GM21737 (cell line): ENCODE results near the gene BBX.

ENCODE experiments used
- ATAC-seq: cut with Tn5 transposase; IDR thresholded peaks from one replicate; pipeline ENCODE4 v1.9.1; 2021; ENCODE audit warnings: mild to moderate bottlenecking, moderate library complexity; ENCODE audit not compliant: unreplicated experiment

Gene BBX

GRCh38 chr3:107598926-107599771 is 76.4 kb downstream of the BBX start:
- ATAC-seq = peak; percentile 94

- ATAC-seq = no peak
Measured at GRCh38 chr3:107599772-107600145, 77.0 kb downstream of the BBX start.

- ATAC-seq = no peak
Measured at GRCh38 chr3:107600780-107601179, 78.0 kb downstream of the BBX start.

- ATAC-seq = no peak
Measured at GRCh38 chr3:107604057-107604822, 81.5 kb downstream of the BBX start.

- no peak for ATAC-seq
Measured at GRCh38 chr3:107611775-107612469, 89.2 kb downstream of the BBX start.

DNA sequence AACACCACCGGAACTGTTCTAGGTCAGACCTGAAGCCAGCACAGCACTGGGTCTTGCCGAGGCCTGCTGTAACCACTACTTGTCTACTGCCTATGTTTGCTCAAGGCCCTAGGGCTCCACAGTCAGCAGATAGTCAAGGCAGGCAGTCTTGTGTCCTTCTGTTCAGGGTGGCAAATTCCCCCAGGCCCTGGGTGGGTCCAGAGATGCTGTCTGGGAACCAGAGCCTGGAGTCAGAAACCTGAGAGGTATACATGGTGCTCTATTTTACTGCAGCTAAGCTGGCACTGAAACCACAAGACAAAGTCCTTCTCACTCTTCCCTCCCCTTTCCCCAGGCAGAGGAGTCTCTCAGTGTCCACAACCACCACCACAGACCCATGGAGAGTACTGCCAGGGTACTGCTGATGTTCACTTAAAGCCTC is 89.9 kb downstream of the BBX start:
- no peak for ATAC-seq

- no peak for ATAC-seq
Measured at GRCh38 chr3:107619549-107619948, 96.8 kb downstream of the BBX start.

DNA sequence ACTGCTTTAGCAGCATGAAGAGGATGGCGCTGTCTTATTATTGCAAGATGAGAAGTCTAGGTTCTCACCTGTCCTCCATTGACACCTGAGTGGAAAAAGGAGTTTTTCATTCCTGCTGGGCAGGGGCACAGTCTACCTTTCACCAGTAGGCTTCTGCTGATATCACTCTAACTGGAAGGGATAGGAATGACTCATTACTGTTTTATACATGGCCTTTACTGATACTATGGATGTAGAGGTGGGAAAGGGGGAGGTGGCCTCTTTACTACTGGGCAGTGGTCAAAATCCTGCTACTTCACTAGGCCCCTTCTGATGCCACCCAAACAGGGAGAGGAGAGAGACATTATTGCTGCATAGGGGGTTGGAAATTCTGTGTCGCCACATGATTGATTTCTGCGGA is 97.8 kb downstream of the BBX start:
- no peak for ATAC-seq

- ATAC-seq = no peak
Measured at GRCh38 chr3:107621465-107621864, 98.7 kb downstream of the BBX start.

GRCh38 chr3:107627962-107628542 is 105.3 kb downstream of the BBX start:
- no peak for ATAC-seq

- no peak for ATAC-seq
Measured at GRCh38 chr3:107629566-107629965, 106.8 kb downstream of the BBX start.

GRCh38 chr3:107630779-107631178 is 108.0 kb downstream of the BBX start:
- no peak for ATAC-seq

- no peak for ATAC-seq
Measured at GRCh38 chr3:107632576-107632975, 109.8 kb downstream of the BBX start.

DNA sequence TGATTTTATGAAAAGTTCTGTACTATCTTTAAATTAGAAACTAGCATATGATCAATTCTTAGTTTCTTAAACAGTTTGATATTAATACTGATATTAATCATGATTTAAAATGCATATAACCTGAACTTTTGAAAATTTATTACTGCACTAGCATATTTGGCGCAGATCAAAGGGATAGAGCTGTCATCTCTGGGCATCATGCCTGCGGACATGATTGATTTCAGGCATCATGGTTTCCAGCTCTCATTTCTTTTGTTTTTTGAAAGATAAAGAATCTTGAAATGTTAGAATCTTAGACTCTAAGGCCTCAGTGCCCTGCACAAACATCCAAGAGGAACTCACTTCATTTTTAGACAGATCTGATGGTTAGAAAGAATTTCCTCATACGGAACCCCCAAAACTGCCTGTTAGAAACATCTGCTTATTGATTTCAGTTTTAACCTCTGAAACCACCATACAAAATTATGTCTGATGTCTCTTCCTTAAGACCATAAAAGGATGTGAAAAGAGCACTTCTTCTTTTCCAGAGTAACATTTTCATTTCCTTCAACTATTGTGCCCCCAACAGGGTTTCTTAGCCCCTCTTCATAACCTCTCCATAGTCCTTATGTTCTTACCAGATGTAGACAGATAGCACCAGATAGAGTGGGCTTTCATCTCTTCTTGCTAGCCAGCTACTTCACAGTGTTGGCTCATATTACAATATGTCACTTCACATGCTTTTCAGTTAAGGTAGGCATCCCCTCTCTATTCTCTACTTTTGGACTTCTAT is 110.8 kb downstream of the BBX start:
- peak; percentile 90 for ATAC-seq

DNA sequence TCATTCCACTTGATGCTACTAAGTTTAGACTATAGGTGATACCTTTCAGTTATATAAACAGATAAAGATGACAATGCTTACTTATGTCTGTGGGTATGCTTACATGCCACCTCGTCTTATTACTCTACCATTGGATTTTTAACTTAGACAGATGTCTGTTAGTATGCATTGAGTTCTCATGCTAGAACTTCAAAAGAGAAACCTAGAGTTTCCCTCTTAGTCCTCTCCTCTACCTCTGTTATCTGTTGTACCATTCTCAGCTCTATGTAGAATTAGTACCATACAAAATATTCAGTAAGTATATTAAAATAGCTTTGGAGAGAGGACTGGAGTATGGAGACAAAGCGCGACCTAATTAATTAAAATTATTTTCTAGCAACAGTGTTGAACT is 111.3 kb downstream of the BBX start:
- peak; percentile 15 for ATAC-seq

DNA sequence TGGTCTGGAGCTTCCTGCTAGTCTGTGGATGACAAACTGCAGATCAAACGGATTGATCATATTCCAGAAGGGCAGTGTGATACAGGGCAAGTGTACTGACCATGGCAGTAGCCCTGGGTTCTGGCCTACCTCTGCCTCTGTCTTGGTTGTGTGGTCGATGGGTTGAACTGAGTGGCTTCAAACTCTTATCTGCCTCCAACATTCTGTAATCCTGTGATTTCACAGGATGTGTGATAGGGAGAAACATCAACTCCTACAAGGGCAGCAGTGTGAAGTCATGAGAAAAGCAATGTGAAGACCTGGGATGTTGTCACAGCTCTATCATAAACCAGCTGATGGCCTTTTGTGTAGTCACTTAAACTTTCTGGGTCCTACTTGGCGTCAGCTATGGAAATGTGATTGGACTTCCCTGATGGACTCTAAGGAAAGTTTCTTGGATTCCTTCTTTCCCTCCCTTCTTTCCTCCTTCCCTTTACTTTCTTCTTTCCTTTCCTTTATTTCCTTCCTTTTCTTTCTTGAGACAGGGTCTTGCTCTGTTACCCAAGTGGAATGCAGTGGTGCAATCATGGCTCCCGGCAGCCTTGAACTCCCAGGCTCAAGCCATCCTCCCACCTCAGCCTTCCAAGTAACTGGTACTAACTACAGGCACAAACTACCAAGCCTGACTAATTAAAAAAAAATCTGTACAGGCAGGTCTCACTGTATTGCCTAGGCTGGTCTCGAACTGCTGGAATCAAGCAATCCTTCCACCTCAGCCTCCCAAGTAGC is 114.8 kb downstream of the BBX start:
- no peak for ATAC-seq

DNA sequence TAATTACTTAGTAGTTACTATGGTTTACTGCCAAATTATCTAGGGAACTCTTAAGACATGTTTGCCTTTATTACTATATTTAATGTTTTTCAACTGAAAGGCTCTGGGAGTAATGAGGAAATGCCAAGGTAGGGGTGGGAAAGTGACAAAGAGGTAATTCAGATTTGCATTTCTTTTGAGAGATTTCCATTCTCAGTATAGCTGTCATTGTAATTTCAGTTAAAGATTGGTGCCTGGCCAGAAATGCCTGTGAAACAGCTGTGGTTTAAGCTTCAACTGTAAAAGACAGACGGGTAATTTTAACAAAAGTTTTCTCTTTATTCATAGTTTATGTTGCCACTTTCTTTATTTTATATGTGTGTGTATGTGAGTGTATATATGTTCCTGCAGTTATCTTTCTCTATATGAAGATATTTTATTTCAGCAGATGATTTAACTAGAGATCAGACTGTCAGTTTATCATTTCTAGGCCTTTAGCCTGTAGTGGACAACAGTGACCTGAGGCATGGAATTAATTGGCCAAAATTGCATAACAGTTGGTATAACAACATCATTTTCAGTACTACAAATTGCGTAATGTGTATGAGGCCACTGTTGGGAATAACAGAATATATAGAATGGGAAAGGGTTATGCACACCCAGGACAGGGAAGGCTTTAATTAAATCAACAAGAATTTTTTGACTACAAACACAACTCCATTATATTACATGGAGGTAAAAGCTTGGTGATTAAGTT is 119.0 kb downstream of the BBX start:
- ATAC-seq = peak; percentile 46

DNA sequence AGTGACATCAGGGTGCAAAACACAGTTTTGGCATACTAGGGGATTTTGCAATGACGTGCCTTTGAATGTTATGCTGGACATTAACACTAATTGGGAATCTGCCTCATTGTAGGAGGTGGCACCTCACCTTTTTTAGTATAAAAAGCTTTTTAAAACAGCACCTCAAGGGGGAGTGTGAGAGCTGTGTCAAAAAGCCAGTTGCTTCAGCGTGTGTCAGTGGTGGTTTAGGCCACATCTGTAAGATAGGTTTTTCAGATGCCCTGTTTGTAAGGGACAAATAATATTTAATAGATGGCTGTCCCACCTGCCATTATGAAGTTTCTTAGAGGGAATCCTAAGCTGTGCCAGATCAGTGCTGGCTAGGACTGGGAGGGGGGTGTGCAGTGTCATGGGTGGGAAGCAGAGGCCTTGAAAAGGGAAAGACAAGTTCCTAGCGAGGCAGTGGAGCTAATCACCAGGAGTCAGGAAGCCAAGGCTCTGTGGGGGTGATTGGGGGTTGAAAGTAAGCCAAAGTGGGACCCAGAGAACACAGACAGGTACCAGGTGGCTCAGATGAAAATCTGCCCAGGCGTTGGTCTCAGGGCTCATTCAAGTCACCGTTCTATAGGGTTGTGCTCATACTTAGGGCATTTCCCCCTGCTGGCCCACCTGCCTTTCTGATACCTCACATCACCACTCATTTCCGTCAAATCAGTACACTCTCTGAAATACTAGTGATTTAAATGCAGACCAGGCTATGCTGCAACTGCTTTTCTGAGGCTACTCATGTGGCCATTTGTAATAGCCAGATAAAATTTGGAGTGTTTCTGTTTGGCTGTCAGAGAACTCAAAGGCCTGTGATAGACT is 120.5 kb downstream of the BBX start:
- no peak for ATAC-seq
